HCT116 (cell line): ENCODE measurements around the gene CASP5. TPM values are rescaled to one million over a fixed set of nuclear protein-coding genes. Genes with fewer than 3 reads are reported as not detected.

ENCODE experiments used
- ATAC-seq: fragments of 200-7000 bp; cut with Tn5 transposase; 2 replicates; pipeline ENCODE4 v1.9.1; 2020; ENCODE audit warnings: mild to moderate bottlenecking, moderate library complexity
- BruUV-seq: library from RNA; stranded (reverse); fragments of 400-500 nt; replicated peaks from 2 replicates; lab custom pipeline; 2021; lab: Mats Ljungman, UMichigan
- CTCF ChIA-PET: fragments of 300-600 bp; sonication (Branson Sonifier 250); formaldehyde crosslinking; loops from one replicate; lab custom pipeline; 2021; ENCODE audit warnings: antibody characterized with exemption; lab: Charles Lee
- POLR2A ChIA-PET: fragments of 300-600, 350-600 bp; sonication (Branson Sonifier 250); formaldehyde crosslinking; loops from one replicate; lab custom pipeline; 2021; ENCODE audit warnings: antibody characterized with exemption; lab: Charles Lee
- RAD21 ChIA-PET, 2 experiments: fragments of 300-600 bp; sonication (Branson Sonifier 250); formaldehyde crosslinking; loops; one replicate each; lab custom pipeline; 2023; ENCODE audit warnings: low total read pairs in 2 of 2; ENCODE audit not compliant: uncharacterized antibody in 2 of 2, unreplicated experiment in 2 of 2, low non-redundant PET in 1 of 2; lab: Charles Lee
- DNase-seq: peaks from one replicate; pipeline ENCODE4 v3.0.0-alpha.2; 2010; ENCODE audit warnings: low read depth, low spot score
- H2AFZ ChIP-seq: fragments of 200-600 bp; shearing (Covaris generic), sonication (generic); 2 replicates; pipeline ENCODE4 v1.6.1; 2017; ENCODE audit warnings: low read depth, mixed run types, mixed read lengths, antibody characterized with exemption, low read length; ENCODE audit not compliant: poor library complexity, severe bottlenecking
- H3K27ac ChIP-seq: 2 replicates; pipeline ENCODE4 v1.5.1; 2012; ENCODE audit warnings: low read depth, low read length
- H3K27me3 ChIP-seq: fragments of 200-600 bp; sonication (generic); 2 replicates; pipeline ENCODE4 v1.6.1; 2016; ENCODE audit warnings: mixed run types, low read length, mixed read lengths; ENCODE audit not compliant: insufficient read depth
- H3K36me3 ChIP-seq, 2 experiments: fragments of 200-500 bp in 1 of 2; fragments of 200-600 bp in 1 of 2; sonication (Bioruptor generic) in 1 of 2; sonication (generic) in 1 of 2; 2 replicates each; pipeline versions ENCODE4 v1.5.1 to v1.6.1; 2014 to 2016; ENCODE audit warnings: low read length in 2 of 2, inconsistent platforms in 1 of 2, mixed read lengths in 1 of 2, mixed run types in 1 of 2; ENCODE audit not compliant: insufficient read depth in 2 of 2, control insufficient read depth in 1 of 2
- H3K4me1 ChIP-seq, 2 experiments: fragments of 200-600 bp in 1 of 2; sonication (generic) in 1 of 2; 2 replicates each; pipeline versions ENCODE4 v1.5.1 to v1.6.1; 2012 to 2017; ENCODE audit warnings: low read length in 2 of 2, inconsistent platforms in 1 of 2, mild to moderate bottlenecking in 1 of 2, mixed read lengths in 1 of 2, mixed run types in 1 of 2, moderate library complexity in 1 of 2; ENCODE audit not compliant: insufficient read depth in 2 of 2, control insufficient read depth in 1 of 2
- H3K4me2 ChIP-seq: fragments of 200-600 bp; sonication (generic); 2 replicates; pipeline ENCODE4 v1.6.1; 2017; ENCODE audit warnings: mixed run types, low read length, mixed read lengths
- H3K4me3 ChIP-seq, 2 experiments: fragments of 200-600 bp in 1 of 2; sonication (generic) in 1 of 2; replicated peaks in 1 of 2; 2 replicates each; pipeline ENCODE4 v1.5.1; 2011 to 2016; ENCODE audit warnings: low read length in 2 of 2, control low read depth in 1 of 2, low read depth in 1 of 2, mild to moderate bottlenecking in 1 of 2, mixed read lengths in 1 of 2, mixed run types in 1 of 2
- H3K79me2 ChIP-seq: fragments of 200-600 bp; sonication (generic); 2 replicates; pipeline ENCODE4 v1.6.1; 2017; ENCODE audit warnings: mild to moderate bottlenecking, mixed run types, low read length, moderate library complexity, mixed read lengths; ENCODE audit not compliant: insufficient read depth
- H3K9ac ChIP-seq: fragments of 200-600 bp; sonication (generic); 2 replicates; pipeline ENCODE4 v1.6.1; 2016; ENCODE audit warnings: low read length, mixed read lengths
- H3K9me2 ChIP-seq: fragments of 200-600 bp; sonication (generic), shearing (Covaris generic); 2 replicates; pipeline ENCODE4 v1.6.1; 2017; ENCODE audit warnings: mixed run types, mild to moderate bottlenecking, moderate library complexity; ENCODE audit not compliant: insufficient read depth
- H3K9me3 ChIP-seq, 2 experiments: fragments of 200-500 bp in 1 of 2; fragments of 200-600 bp in 1 of 2; sonication (Bioruptor generic) in 1 of 2; sonication (generic) in 1 of 2; 2 replicates each; pipeline ENCODE4 v1.6.1; 2014 to 2017; ENCODE audit warnings: low read length in 2 of 2, mixed read lengths in 2 of 2, inconsistent platforms in 1 of 2, low read depth in 1 of 2, mild to moderate bottlenecking in 1 of 2, mixed run types in 1 of 2, moderate library complexity in 1 of 2; ENCODE audit not compliant: control insufficient read depth in 1 of 2, insufficient read depth in 1 of 2
- H4K20me1 ChIP-seq: fragments of 200-600 bp; sonication (generic), shearing (Covaris generic); 2 replicates; pipeline ENCODE4 v1.6.1; 2017; ENCODE audit warnings: mixed run types, mild to moderate bottlenecking, moderate library complexity; ENCODE audit not compliant: insufficient read depth
- CBX3 ChIP-seq: IDR thresholded peaks from 2 replicates; pipeline ENCODE4 v1.6.1; 2012; ENCODE audit warnings: low read depth
- CTCF ChIP-seq, 3 experiments: fragments of 200-600 bp in 1 of 3; sonication (generic) in 1 of 3; IDR thresholded peaks in 2 of 3; conservative IDR thresholded peaks in 1 of 3; 2 replicates each; pipeline ENCODE4 v1.5.1; 2012 to 2017; ENCODE audit warnings: low read depth in 2 of 3, low read length in 2 of 3, antibody characterized with exemption in 1 of 3, borderline replicate concordance in 1 of 3, control low read depth in 1 of 3, mild to moderate bottlenecking in 1 of 3, mixed read lengths in 1 of 3, mixed run types in 1 of 3, moderate library complexity in 1 of 3; ENCODE audit not compliant: insufficient read depth in 1 of 3
- EGR1 ChIP-seq: IDR thresholded peaks from 2 replicates; pipeline ENCODE4 v1.6.1; 2012; ENCODE audit warnings: low read depth
- EZH2phosphoT487 ChIP-seq: fragments of 200-600 bp; IDR thresholded peaks from 2 replicates; pipeline ENCODE4 v1.6.1; 2018; ENCODE audit warnings: antibody characterized with exemption, borderline replicate concordance
- FOSL1 ChIP-seq: IDR thresholded peaks from 2 replicates; pipeline ENCODE4 v1.6.1; 2012; ENCODE audit warnings: low read depth
- MAX ChIP-seq: IDR thresholded peaks from 2 replicates; pipeline ENCODE4 v1.6.1; 2012
- POLR2A ChIP-seq: IDR thresholded peaks from 2 replicates; pipeline ENCODE4 v1.7.0; 2011; ENCODE audit warnings: borderline replicate concordance; ENCODE audit not compliant: insufficient read depth, insufficient read length; ENCODE audit errors: extremely low read depth
- RAD21 ChIP-seq: IDR thresholded peaks from 2 replicates; pipeline ENCODE4 v1.6.1; 2012; ENCODE audit warnings: low read depth, mild to moderate bottlenecking
- SIN3A ChIP-seq: IDR thresholded peaks from 2 replicates; pipeline ENCODE4 v1.6.1; 2012; ENCODE audit warnings: low read depth
- SP1 ChIP-seq: IDR thresholded peaks from 2 replicates; pipeline ENCODE4 v1.6.1; 2012; ENCODE audit warnings: low read depth
- SRF ChIP-seq: IDR thresholded peaks from 2 replicates; pipeline ENCODE4 v1.6.1; 2012; ENCODE audit warnings: low read depth
- ZFX ChIP-seq: fragments of 450-650 bp; IDR thresholded peaks from 2 replicates; pipeline ENCODE4 v1.6.1; 2017
- intact Hi-C: fragments of 100-400 bp; cut with micrococcal nuclease; formaldehyde crosslinking; loops from 2 replicates; pipeline ENCODE4 v1.10.0; 2022
- total RNA-seq: library from RNA; stranded (reverse); gene quantifications from one replicate; pipeline ENCODE4 v1.2.1, GENCODE V29; 2021; ENCODE audit not compliant: unreplicated experiment
- TF ChIP-seq, protein P1 (sequence below): IDR thresholded peaks from 2 replicates; pipeline ENCODE4 v1.6.1; 2012; ENCODE audit warnings: low read depth

CASP5 gene
- total RNA-seq, 1 experiment from 2014 or later: not detected

GRCh38 chr11:105051559-105051958, 28.6 kb upstream of the CASP5 start:
- Histone ChIP-seq H3K79me2 (no peaks in the 10 kb centered on the region), H3K4me2 (no peak overlapping the region), H2AFZ (no peak overlapping the region), H3K36me3 (no peaks in the 10 kb centered on the region), H3K27ac (no peak overlapping the region), H4K20me1 (no peaks in the 10 kb centered on the region), H3K27me3 (no peaks in the 10 kb centered on the region), H3K4me1 (0 out of 4 replicates have a peak, but pooled peaks cover 0 to 5% of the 10 kb centered on the region in 2 experiments), H3K4me3 (no peak overlapping the region), H3K9me2 (no peaks in the 10 kb centered on the region), H3K9me3 (no peaks in the 10 kb centered on the region), H3K9ac (no peak overlapping the region)
- DNase-seq: no peak
- intact Hi-C loops: no loop called here
- ChIA-PET RAD21 (no interaction called here), POLR2A (no interaction called here), CTCF (no interaction called here)
- BruUV-seq: no TSS peak
- no peak for ATAC-seq
- TF ChIP-seq SRF (no peak), CBX3 (no peak), SIN3A (no peak), ZFX (no peak)

GRCh38 chr11:105049481-105049880, 26.5 kb upstream of the CASP5 start:
- Histone ChIP-seq H3K4me3 (no peak overlapping the region), H3K9me3 (no peaks in the 10 kb centered on the region), H3K79me2 (no peaks in the 10 kb centered on the region), H3K27ac (no peak overlapping the region), H3K9me2 (no peaks in the 10 kb centered on the region), H3K4me1 (0 out of 4 replicates have a peak, but pooled peaks cover 0 to 5% of the 10 kb centered on the region in 2 experiments), H3K27me3 (no peaks in the 10 kb centered on the region), H4K20me1 (no peaks in the 10 kb centered on the region), H3K36me3 (no peaks in the 10 kb centered on the region), H3K4me2 (no peak overlapping the region), H2AFZ (no peak overlapping the region), H3K9ac (no peak overlapping the region)
- ChIA-PET RAD21 (no interaction called here), CTCF (no interaction called here), POLR2A (no interaction called here)
- DNase-seq: no peak
- ATAC-seq: no peak
- intact Hi-C loops: no loop called here
- TF ChIP-seq CBX3 (no peak), POLR2A (no peak), FOSL1 (no peak), EZH2phosphoT487 (no peak), SP1 (no peak), EGR1 (no peak), RAD21 (no peak), SIN3A (no peak), MAX (no peak), CTCF (IDR thresholded peaks at IDR 0.05 in 2 of 3, conservative IDR thresholded peaks at IDR 0.05 in 1 of 3; ENCODE audit: borderline replicate concordance in 1 of 3, insufficient read depth in 1 of 3, low read depth in 2 of 3, low read length in 2 of 3) (no peak)
- TF ChIP-seq, protein P1, sequence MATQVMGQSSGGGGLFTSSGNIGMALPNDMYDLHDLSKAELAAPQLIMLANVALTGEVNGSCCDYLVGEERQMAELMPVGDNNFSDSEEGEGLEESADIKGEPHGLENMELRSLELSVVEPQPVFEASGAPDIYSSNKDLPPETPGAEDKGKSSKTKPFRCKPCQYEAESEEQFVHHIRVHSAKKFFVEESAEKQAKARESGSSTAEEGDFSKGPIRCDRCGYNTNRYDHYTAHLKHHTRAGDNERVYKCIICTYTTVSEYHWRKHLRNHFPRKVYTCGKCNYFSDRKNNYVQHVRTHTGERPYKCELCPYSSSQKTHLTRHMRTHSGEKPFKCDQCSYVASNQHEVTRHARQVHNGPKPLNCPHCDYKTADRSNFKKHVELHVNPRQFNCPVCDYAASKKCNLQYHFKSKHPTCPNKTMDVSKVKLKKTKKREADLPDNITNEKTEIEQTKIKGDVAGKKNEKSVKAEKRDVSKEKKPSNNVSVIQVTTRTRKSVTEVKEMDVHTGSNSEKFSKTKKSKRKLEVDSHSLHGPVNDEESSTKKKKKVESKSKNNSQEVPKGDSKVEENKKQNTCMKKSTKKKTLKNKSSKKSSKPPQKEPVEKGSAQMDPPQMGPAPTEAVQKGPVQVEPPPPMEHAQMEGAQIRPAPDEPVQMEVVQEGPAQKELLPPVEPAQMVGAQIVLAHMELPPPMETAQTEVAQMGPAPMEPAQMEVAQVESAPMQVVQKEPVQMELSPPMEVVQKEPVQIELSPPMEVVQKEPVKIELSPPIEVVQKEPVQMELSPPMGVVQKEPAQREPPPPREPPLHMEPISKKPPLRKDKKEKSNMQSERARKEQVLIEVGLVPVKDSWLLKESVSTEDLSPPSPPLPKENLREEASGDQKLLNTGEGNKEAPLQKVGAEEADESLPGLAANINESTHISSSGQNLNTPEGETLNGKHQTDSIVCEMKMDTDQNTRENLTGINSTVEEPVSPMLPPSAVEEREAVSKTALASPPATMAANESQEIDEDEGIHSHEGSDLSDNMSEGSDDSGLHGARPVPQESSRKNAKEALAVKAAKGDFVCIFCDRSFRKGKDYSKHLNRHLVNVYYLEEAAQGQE: no peak
- no TSS peak for BruUV-seq
